Myocyte (in vitro differentiated cells): Measurements from ENCODE around the gene TCF3. TPM values are rescaled to one million over a fixed set of nuclear protein-coding genes. Genes with fewer than 3 reads are reported as not detected.
A peak's percentile ranks its signal among the peaks of the same experiment; 100 is the strongest.
"Not testable (repeated sequence)": the region's sequence is repeated elsewhere in the genome, so short reads cannot be mapped to it uniquely, and the experiment has no call there.

Experiments used
- DNase-seq: peaks from one replicate; pipeline ENCODE4 v3.0.0-alpha.2; 2012; ENCODE audit warnings: low read depth
- total RNA-seq: library from RNA; depleted of rRNA; stranded (reverse); fragments of >200 nt; gene quantifications from 2 replicates; pipeline ENCODE4 v1.2.3, GENCODE V29; 2014

Gene TCF3
- total RNA-seq, 1 donor from 2014 or later, result 124 TPM

DNA sequence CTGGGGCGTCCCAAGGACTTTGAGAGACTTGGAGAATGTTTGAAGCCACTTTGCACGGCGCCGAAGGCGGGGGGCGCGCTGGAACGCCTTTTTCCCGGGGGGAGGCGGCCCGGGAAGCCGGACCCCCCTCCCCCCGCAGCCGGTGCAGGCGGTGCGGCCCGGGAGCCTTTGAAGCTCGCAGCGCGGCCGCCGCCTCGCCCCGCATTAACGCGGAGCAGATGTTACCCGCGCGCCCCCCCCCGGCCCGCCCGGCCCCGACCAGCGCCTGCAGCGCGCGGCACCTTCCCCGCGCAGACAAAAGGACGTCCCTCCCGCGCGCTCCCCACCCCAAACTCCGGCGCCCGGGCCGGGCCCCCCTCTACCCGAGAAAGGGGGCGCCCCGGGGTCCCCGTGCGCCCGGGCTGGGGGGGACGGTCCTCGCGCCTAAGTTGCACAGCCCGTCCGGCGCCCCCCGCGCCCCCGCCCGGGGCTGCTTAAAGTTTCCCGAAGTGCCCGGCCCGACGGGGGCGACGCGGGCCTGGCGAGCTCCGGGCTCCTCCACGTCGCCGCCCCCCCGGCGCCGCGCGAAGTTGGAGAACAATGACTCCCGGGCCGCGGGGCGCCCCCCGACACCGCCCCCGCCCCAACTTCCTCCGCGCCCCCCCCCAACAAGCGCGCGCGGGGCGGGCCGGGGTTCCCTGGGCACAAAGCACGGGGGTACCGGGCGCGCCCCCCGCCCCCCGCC, 685 bp downstream of the TCF3 start:
- DNase-seq, result peak; percentile 56

DNA sequence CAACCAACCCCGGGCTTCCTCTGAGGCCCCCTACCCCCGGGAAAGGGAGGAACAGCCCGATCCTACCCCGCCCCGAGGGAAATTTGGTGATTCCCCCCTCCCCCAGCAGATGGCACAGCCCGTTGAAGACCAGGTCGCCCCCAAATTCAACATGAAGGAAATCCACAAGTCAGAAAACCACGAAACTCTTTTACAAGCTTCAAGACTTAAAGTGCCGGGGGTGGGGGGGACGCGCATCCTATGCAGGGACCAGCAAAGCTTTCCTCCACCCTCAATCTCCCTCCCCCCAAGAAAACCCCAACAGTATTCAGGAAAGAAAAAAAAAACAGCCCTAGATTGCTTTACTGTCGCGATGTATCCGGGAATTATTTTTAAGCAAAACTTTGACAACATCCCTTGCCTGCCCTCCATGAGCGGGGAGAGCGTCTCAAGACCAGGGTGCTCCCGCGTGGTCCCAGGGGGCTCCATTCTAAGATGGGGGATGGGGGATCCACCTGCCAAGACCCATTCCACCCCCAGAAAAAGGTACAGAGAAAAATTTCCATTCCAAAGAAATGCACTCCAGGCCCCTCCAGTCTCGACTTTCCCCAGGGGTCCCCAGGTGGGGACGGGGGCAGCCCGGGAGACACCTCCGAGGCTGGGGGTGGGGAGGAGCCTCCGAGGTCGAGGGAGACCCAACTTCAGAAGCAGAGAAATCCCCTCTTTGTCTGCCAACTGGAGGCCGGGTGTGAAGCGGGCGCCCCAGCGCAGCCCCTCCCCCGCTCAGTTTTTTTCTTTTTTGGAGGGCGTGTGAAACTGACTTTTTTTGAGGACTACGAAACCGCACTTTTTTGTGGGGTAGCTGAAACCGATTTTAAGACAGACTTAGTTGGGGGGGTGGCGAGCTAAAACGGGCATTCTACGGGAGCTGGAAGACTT, 1.5 kb downstream of the TCF3 start:
- DNase-seq, result peak; percentile 38

DNA sequence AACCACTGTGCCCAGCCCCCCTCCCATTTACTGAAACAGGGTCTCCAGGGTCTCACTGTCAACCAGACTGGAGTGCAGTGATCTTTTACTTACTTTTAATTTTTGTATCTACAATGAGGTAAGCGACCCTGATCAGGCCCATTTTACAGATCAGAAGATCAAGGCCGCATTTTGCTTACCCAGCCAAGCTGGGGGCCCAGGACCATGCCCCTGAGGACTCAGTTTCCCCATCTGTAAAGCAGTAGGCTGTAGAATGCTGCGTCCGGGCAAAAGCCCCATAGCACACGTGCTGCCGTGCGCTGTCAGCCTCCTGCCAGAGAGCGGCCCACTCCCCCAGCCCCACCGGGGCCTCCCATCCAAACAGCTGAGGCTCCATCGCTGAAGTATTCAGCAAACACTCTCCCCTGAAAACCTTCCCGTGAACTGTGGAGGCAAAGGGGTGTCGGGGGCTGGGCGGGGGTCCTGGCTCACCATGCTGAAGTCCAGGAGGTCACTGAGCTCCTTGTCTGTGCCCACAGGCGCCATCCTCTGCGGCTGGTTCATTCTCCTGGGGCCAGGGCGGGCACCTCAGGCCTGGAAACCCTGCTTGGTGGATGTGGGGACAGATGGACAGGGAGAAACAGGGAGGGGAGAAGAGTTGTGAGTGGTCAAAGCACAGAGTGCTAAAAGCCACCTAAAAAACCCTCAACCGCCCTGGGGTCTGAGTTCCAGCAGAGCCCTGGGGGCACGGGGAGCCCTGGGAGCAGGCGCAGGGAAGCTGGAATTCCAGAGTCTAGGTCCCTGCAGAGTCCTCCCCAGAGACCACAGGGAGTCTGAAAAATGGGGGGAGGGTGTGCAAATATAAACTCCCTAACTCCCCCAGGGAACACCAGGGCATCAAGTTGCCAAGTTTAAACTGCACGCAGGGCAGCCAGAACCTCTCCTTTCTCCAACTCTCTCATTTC, 2.4 kb downstream of the TCF3 start:
- no peak for DNase-seq

DNA sequence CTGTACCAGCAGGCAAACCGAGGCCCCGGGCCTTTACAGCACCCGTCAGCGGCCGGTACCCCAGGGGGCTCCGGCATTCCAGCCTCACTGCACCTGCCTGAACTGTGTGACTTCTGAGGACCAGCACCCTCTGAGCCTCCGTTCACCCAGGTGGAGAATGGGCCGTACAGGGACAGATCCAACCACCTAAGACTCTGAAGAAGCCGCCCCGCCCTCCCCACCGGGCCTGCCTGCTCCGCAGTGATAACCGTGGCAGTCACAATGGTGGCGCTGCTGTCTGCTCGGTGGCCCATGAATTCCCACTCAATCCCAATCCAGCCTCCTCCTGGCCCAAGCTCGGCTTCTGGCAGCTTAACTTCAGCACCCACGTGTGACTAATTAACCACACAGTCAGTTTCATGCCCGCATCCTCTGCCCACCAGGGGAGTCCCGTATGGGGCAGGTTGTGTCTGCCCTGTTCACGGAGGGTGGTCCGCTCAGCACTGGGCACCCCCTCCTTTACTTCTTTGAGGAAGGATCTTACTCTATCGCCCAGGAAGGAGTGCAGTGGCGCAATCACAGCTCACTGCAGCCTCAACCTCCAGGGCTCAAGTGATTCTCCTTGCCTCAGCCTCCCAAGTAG, 3.4 kb downstream of the TCF3 start:
- no peak for DNase-seq

DNA sequence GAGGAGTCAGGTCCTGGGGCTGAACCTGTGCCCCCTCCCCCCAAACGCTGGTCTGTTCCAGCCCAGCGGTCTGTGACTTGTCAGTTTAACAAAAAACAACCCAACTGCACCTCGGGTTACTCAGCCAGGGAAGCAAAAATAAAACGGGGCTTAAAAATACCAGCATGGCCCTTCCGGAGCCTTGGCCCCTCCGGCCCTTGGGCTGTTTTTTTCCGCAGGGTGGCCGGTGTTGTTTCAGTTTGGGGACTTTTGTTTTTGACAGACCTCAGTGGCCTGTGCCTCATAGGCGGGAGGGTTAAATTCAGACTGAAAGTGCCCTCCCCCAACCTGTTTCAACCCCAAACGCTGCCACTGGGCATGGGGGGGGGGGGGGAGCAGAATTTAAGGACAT, 4.0 kb downstream of the TCF3 start:
- no peak for DNase-seq

DNA sequence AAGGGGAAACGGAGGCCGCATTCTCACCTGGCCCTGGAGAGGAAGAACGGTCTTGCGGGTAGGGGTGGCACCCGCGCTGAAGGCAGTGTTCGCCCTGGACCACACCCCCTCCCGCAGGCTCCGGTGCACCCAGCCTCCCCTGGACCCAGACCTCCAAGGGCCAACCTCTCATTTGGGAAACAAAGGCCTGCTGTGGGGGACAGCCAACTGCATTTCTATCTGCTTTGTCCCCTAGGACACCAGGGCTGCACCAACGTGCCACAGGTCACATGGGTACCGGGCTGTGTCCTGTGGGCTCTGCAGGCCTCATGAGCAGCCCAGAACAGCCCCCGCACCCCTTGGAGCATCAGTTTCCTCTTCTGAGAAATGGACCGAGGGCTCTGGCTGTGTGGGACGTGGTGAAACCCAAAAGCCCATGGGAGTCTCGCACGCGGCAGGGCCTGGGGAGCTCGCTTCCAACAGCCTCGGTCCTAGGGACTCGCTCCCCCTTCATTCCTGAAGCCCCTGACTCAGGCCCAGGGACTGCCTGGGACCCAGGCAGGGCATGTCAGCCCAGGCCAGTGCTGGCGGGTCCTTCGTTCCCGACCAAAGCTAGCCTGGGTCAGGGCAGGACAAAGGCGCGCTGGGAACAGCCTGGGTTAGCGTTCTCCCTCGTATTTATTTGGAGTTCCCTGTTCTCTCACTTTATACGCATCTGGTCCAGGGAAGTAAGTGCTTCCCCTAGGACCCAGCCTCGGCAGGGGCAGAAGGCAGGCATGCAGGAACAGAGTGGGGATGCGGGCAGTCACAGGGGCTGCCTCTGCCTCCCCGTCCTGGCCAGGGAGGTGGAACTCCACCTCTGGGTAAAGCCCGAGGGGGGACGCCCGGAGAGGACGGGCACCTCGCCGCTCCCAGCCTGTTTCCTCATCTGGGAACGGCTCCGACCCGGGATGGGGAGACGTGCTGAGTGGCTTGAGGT, 4.6 kb downstream of the TCF3 start:
- no peak for DNase-seq

DNA sequence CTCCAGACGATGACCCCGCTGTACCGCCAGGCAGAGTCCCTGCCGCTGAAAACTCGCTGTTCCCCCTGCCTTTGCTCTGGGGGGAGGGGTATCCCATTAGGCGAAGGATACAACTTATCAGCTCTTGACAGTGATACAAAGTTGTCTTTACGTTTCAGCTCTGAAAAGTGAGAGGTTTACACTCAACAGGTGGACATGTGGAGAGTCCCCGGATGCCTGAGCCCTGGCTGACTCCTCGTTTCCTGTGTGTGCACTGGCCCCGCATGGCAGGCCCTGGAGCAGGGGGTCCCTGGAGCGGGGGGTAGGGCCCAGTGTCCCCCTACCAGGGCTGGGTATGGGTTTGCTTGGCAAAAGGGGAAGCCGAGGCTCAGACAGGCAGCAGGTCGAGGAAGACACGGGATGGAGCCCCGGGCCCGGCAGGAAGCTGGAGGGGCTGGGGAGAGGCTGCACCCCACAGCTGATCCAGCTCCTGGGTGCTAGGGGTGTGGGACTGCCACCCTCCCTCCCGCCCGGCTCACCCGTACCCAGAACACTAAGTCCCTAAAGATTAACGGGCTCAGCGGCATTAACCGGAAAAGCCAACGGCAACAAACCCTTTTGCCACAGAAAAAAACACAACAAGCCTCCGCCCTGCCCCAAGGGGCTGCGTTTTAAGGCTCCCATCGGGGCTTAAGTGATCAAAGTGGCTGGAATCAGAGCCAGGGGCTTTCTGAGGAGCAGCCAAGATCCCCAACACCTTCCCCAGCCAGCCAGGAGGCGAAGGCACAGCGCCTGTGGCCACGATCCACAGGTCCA, 5.6 kb downstream of the TCF3 start:
- DNase-seq, result no peak

DNA sequence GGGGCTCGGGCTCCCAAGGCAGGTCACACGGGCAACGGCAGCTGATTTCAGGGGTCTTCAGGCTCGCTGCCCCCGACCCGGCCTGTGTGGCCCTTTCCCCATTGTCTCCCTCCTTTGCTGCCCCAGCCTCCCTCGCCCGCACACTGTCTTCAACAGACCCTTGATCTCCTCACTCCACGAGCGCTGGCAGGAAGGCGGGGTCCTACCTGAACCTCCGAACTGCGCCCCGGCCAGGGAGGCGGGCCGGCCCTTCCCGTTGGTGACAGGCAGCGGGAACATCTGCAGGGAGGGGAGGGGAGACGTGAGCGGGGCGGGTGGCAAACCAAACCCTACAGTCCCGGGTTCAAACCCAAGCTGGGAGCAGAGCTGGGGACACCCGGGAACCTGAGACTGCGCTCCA, 6.3 kb downstream of the TCF3 start:
- no peak for DNase-seq

DNA sequence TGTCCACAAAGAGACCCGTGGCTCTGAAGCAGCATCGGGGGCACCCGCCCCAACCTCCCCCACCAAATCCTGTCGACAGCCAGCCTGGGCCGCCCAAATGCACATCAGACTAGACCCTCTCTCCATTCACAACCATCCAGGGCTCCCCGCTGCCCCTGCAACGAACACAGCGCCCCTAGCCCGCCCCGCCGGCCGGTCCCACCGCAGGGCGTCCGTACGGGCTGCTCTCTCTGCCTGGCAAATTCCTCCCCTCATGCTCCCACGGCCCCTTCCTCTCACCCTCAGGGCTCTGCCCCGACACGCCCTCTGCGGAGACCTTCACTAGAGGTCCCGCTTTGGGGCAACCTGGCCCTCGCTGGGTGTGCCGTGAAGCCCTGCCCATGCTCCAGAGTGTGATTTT, 7.1 kb downstream of the TCF3 start:
- DNase-seq, result no peak

DNA sequence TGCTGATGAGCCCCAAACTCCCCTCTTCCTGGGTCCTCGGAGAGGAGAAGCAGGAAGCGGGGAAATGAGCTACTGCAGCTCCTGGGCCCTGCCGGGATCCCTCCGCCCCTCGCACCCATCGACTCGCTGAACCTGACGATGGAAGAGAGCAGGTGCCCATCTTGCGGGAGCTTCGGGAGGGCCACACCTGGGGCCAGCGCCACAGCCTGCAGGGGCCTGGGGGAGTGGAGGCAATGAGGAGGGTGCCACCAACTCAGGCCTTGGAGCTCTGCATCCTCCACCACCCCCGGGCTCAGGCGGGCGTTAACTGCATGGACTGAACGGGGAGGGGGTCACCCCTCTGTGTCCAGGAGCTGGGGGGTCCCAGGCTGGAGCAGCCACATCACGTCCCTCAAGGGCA, 8.3 kb downstream of the TCF3 start:
- no peak for DNase-seq

DNA sequence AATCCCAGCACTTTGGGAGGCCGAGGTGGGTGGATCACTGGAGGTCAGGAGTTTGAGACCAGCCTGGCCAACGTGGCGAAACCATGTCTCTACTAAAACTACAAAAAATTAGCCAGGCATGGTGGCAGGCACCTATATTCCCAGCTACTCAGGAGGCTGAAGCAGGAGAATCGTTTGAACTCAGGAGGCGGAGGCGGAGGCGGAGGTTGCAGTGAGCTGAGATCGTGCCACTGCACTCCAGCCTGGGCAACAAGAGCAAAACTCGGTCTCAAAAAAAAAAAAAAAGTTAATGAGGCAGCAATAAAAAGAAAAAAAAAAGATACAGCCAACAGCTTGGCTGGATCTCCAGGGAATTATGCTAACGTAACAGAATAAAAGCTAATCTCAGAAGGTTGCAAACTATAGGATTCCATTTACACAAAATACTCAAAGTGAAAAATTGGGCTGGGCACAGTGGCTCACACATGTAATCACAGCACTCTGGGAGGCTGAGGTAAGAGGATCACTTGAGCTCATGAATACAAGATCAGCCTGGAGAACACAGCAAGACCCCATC, 11.4 kb downstream of the TCF3 start:
- not testable (repeated sequence) for DNase-seq

DNA sequence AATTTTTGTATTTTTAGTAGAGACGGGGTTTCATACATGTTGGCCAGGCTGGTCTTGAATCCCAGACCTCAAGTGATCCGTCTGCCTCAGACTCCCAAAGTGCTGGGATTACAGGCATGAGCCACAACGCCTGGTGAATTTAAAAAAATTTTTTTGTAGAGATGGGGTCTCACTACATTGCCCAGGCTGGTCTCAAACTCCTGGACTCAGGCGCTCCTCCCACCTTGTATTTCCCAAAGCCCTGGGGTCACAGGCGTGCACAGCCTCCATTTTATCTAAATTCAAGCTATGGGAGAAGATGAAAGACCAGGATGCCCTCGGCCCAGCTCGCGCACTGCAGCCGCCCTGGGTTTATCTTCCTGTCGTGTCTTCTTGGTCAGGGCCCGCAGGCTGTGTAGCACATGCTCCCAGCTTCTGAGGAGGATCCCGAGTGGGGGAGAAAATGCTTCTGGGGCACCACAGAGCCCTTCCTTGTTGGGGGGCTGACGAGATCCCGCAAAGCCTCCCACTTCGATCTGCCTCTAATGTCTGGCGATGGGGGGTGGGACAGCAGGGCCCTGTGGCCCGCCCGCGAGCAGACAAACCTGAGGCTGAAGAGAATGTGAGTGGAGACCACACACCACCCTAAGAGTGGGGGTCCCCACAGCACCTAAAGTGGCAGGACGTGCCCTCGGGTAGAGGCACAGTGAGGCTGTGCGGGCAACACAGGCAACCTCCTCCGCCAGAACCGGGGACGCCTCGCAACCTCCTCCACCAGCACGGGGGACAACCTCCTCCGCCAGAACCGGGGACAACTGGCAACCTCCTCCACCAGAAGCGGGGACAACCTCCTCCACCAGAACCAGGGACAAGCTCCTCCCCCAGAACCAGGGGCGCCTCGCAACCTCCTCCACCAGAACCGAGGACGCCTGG, 15.8 kb downstream of the TCF3 start:
- no peak for DNase-seq

DNA sequence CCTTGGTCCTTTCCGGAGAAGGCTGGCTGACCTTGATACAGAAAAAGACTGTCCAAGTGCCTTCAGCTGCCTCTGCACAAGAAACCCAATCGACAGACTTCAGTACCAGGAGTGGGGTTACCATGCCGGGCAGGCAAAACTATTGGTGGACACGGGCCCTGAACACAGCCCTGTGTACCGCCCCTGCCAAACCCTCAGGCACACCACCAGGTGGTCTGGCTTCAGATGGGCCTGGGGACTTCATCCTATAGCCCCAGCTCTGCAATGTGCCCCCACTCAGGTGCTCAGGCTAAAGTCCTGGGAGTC, 17.5 kb downstream of the TCF3 start:
- no peak for DNase-seq

DNA sequence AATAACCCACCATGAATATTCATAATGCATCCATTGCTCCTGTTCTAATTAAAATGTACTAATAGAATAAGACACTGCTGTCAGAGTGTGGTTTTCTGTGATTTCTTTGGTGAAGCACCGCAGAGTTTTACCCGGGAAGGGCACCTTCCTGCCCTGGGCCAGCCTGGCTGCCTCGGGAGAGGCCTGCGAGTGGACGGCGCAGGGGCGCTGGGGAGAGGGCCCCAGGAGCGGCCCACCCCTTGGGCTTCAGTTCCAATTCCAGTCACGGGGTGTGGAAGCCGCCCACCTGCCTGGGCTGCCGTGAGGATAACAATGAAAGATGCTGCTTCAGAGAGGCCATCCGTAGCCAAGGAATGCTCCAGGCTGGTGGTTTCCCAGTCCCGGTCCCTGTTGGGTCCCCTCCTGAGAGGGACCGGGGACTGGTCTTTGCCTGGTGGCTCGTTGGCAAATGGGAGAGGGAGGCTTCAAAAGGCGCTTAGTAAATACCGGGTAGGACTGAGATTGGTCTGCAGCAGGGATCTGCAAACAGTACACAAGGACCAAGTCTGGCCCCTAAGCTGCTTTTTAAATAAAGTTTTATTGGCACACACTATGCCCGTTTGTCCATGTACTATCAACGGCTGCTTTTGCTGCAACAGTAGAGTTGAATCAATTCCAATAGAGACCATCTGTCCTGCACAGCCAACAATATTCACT, 18.0 kb downstream of the TCF3 start:
- DNase-seq, result no peak

DNA sequence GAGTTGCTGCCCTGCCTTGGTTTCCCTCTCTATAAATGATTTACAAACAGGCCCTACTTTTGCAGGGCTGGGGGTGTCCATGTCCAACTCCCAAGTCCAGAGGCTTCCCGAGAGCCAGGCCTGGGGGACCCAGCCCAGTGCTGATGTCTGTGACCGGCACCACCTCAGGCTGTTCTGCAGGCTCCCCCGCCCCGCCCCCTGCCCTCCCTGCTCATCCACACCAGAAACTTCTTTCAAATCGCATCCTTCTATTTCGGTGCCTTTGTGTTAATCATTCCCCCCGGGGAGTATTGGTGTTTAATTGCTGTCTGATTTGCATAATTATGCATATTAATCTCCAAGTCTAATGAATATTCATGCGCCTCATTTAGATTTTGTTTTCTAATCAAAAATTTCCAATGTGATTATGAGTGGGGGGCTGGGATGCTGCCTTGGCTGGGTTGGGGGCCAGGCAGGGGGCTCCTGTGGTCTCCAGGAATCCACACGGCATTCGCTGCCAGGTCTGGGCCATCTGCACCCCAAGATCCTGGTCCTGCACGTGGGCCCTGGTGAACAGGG, 19.1 kb downstream of the TCF3 start:
- no peak for DNase-seq

DNA sequence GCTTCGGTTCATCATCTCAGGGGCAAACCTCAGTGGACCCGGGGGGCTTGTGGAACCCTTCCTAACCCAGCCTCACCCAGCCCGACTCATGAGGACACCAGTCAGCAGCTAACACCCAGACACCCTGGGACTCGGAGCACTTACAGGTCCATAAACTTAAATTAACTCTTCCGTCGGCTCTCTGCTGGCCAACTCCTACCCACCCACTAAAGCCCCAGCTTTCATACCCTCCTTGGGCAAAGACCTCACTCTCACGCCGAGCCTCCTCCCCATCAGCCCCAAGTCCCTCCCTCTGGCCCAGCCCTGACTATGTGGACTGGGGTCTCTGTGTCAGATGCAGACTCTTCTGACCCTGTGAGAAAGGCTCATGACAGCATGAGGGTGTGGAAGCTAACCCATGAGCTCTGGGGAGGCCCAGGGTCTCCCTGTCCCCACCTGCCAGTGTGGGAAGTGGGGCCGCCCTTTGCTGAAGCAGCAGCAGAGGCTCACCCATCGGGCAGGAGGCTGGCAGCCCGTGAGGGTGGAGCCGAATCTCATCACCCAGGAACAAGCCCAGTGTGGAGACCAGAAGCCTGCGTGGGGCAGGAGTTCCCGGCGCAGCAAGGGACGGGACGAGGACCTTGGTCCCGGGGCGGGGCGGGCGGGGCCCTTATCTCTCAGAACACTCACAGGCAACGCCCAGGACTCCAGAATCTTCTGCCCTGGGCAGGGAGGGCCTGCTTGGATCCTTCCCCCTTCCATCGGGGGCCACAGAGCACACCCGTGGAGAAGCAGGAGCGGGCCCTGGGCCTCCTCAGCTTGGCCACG, 19.8 kb downstream of the TCF3 start:
- no peak for DNase-seq
